ENCODE results near the gene KRTAP4-5.
"Not testable (repeated sequence)": the region's sequence is repeated elsewhere in the genome, so short reads cannot be mapped to it uniquely, and the experiment has no call there.

Gene KRTAP4-5

GRCh38 chr17:41145261-41145660 is 4.4 kb downstream of the KRTAP4-5 start:
- DNase-seq, result no peak

- no peak for DNase-seq
These were observed 4.8 kb downstream of the KRTAP4-5 start for GRCh38 chr17:41144846-41145245.

- no peak for DNase-seq
These were observed 8.3 kb downstream of the KRTAP4-5 start for GRCh38 chr17:41141361-41141760.

- no peak for DNase-seq
These were observed 9.1 kb downstream of the KRTAP4-5 start, which contains the start of gene KRTAP4-6 for GRCh38 chr17:41140360-41141131. Gene KRTAP4-6 (minus strand): TSS chr17:41140544. CDS start chr17:41140487, 57 bp downstream.

GRCh38 chr17:41139865-41140264 is 9.8 kb downstream of the KRTAP4-5 start:
- DNase-seq, result not testable (repeated sequence)

- no peak for DNase-seq
These were observed 15.5 kb downstream of the KRTAP4-5 start for GRCh38 chr17:41133880-41134735.

- DNase-seq, result no peak
These were observed 17.6 kb downstream of the KRTAP4-5 start for GRCh38 chr17:41131979-41132378.

- no peak for DNase-seq
These were observed 22.3 kb downstream of the KRTAP4-5 start for GRCh38 chr17:41127371-41127770.

GRCh38 chr17:41126412-41126811 is 23.2 kb downstream of the KRTAP4-5 start:
- DNase-seq, result no peak

- no peak for DNase-seq
These were observed 24.6 kb downstream of the KRTAP4-5 start for GRCh38 chr17:41125064-41125463.

GRCh38 chr17:41123991-41124371 is 25.6 kb downstream of the KRTAP4-5 start, which contains the start of gene KRTAP4-12:
Gene KRTAP4-12 (minus strand): TSS chr17:41124182. CDS start chr17:41124122, 60 bp downstream.
- DNase-seq, result not testable (repeated sequence)

- not testable (repeated sequence) for DNase-seq
These were observed 26.2 kb downstream of the KRTAP4-5 start for GRCh38 chr17:41123292-41123990.

GRCh38 chr17:41121742-41122141 is 27.9 kb downstream of the KRTAP4-5 start:
- DNase-seq, result no peak

- DNase-seq, result not testable (repeated sequence)
These were observed 29.6 kb downstream of the KRTAP4-5 start for GRCh38 chr17:41119696-41120690.

- no peak for DNase-seq
These were observed 30.9 kb downstream of the KRTAP4-5 start for GRCh38 chr17:41118721-41119120.

- DNase-seq, result not testable (repeated sequence)
These were observed 31.7 kb downstream of the KRTAP4-5 start, which contains the start of gene KRTAP4-11 for GRCh38 chr17:41117846-41118386. Gene KRTAP4-11 (minus strand): TSS chr17:41118373. CDS start chr17:41118315, 58 bp downstream.

GRCh38 chr17:41116297-41116696 is 33.3 kb downstream of the KRTAP4-5 start:
- no peak for DNase-seq

- no peak for DNase-seq
These were observed 38.3 kb downstream of the KRTAP4-5 start for GRCh38 chr17:41111151-41111885.

GRCh38 chr17:41108728-41109386 is 40.8 kb downstream of the KRTAP4-5 start:
- not testable (repeated sequence) for DNase-seq

GRCh38 chr17:41107941-41108450 is 41.6 kb downstream of the KRTAP4-5 start:
- DNase-seq, result no peak

Data from NCI-H1417 (cell line).